Iris pigment epithelial cell (primary cell): ENCODE results near the gene PAPSS2.

Experiments
- DNase-seq: peaks from one replicate; pipeline ENCODE4 v3.0.0-alpha.2; 2011; ENCODE audit warnings: low read depth

Gene PAPSS2

GRCh38 chr10:87750001-87750671, 90.5 kb downstream of the PAPSS2 start:
- DNase-seq: peak; percentile 78

GRCh38 chr10:87750817-87751216, 91.1 kb downstream of the PAPSS2 start:
- DNase-seq: no peak

GRCh38 chr10:87751274-87751673, 91.6 kb downstream of the PAPSS2 start:
- DNase-seq: no peak

- DNase-seq: peak; percentile 78
Observed at GRCh38 chr10:87752566-87752965, 92.9 kb downstream of the PAPSS2 start.

GRCh38 chr10:87753995-87754866, 94.6 kb downstream of the PAPSS2 start:
- DNase-seq: no peak

- no peak for DNase-seq
Observed at GRCh38 chr10:87757685-87758084, 98.0 kb downstream of the PAPSS2 start.

GRCh38 chr10:87759551-87759950, 99.9 kb downstream of the PAPSS2 start:
- no peak for DNase-seq

GRCh38 chr10:87760195-87760905, 100.7 kb downstream of the PAPSS2 start:
- DNase-seq: peak; percentile 78

- DNase-seq: peak; percentile 81
Observed at GRCh38 chr10:87761153-87761552, 101.5 kb downstream of the PAPSS2 start.

- peak; percentile 92 for DNase-seq
Observed at GRCh38 chr10:87761892-87762291, 102.2 kb downstream of the PAPSS2 start.

GRCh38 chr10:87763086-87763861, 103.6 kb downstream of the PAPSS2 start:
- DNase-seq: peak; percentile 46

GRCh38 chr10:87764072-87764934, 104.6 kb downstream of the PAPSS2 start:
- DNase-seq: no peak

GRCh38 chr10:87765666-87766376, 106.1 kb downstream of the PAPSS2 start:
- no peak for DNase-seq

- peak; percentile 76 for DNase-seq
Observed at GRCh38 chr10:87767253-87767652, 107.6 kb downstream of the PAPSS2 start.

- DNase-seq: peak; percentile 32
Observed at GRCh38 chr10:87771871-87772500, 112.3 kb downstream of the PAPSS2 start.

GRCh38 chr10:87775766-87776165, 116.1 kb downstream of the PAPSS2 start:
- peak; percentile 76 for DNase-seq

- DNase-seq: no peak
Observed at GRCh38 chr10:87776328-87776727, 116.7 kb downstream of the PAPSS2 start.

- DNase-seq: no peak
Observed at GRCh38 chr10:87781545-87781944, 121.9 kb downstream of the PAPSS2 start.

GRCh38 chr10:87782721-87783120, 123.0 kb downstream of the PAPSS2 start:
- DNase-seq: no peak

- DNase-seq: no peak
Observed at GRCh38 chr10:87786421-87786820, 126.7 kb downstream of the PAPSS2 start.
